GM12875 (cell line): ENCODE data around the gene PSMG3.
"Not testable (repeated sequence)": the region's sequence is repeated elsewhere in the genome, so short reads cannot be mapped to it uniquely, and the experiment has no call there.

Source experiments
- H3K4me3 ChIP-seq: one replicate; pipeline ENCODE4 v1.5.1; 2011; ENCODE audit warnings: low read depth, low read length, control low read depth
- TF ChIP-seq, protein P1 (sequence below): IDR thresholded peaks from 2 replicates; pipeline ENCODE4 v1.5.1; 2011; ENCODE audit warnings: low read depth, mild to moderate bottlenecking, control low read depth, inconsistent platforms, low read length, moderate library complexity, borderline replicate concordance; ENCODE audit not compliant: insufficient read depth

Gene PSMG3

GRCh38 chr7:1587738-1588137 lies 17.9 kb upstream of the PSMG3 start:
- H3K4me3 ChIP-seq: no peak overlapping the region
- TF ChIP-seq, protein P1, sequence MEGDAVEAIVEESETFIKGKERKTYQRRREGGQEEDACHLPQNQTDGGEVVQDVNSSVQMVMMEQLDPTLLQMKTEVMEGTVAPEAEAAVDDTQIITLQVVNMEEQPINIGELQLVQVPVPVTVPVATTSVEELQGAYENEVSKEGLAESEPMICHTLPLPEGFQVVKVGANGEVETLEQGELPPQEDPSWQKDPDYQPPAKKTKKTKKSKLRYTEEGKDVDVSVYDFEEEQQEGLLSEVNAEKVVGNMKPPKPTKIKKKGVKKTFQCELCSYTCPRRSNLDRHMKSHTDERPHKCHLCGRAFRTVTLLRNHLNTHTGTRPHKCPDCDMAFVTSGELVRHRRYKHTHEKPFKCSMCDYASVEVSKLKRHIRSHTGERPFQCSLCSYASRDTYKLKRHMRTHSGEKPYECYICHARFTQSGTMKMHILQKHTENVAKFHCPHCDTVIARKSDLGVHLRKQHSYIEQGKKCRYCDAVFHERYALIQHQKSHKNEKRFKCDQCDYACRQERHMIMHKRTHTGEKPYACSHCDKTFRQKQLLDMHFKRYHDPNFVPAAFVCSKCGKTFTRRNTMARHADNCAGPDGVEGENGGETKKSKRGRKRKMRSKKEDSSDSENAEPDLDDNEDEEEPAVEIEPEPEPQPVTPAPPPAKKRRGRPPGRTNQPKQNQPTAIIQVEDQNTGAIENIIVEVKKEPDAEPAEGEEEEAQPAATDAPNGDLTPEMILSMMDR: no peak

GRCh38 chr7:1586827-1587705 lies 17.2 kb upstream of the PSMG3 start:
- TF ChIP-seq, protein P1: no peak
- H3K4me3 ChIP-seq: no peak overlapping the region

DNA sequence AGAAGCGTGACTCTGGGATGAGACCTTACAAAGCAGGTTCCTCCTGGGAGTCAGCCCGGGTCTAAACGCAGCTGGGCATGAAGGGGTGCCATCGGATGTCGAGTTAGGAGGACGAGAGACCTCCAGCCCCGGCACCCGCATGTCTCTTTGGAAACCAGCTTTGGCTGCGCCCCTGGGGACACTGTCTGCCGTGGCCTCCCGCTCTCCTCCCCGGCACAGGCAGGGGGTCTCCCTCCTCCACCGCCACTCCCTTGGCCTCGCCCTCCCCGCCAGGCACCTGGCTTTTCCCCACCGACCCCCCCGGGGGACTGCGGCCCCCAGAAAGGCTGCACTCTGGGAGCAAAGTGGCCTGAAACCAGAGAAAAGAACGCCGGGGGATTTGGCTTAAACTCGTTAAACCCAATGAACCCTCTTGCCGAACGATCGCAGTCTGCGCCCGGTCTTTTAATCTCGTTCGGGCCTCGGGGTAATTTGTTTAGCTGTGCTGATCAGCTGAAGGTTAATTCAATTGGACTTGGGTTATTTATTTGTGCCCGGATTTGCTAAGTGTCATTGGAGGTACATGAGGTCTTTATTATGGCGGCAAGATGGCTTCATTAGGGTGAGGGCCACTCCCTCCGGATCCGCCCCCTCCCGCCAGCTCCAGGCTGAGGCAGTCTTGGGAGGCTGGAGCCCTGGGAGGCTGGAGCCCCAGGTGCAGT lies 16.4 kb upstream of the PSMG3 start:
- TF ChIP-seq, protein P1: no peak
- H3K4me3 ChIP-seq: no peak overlapping the region

GRCh38 chr7:1585142-1585981 lies 15.5 kb upstream of the PSMG3 start:
- no peak overlapping the region for H3K4me3 ChIP-seq

DNA sequence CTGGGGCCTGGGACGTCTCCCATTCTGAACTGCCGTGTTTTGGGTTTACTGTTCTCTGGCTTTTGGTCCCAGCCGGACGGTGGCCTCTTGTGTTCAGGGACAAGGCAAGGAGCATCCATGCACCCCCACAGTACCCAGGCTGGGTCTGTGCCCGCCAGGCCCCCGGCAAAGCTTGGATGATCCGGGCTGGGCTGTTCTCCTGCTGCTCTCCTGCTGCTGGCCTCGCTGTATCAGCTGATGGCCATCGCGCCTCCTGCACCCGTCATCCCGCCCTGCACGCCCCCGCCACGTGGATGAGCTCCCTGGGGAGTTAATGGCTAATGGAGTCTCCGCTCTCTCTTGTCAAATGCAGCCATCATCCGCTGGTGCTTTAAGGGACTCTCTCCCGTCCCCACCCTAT lies 14.9 kb upstream of the PSMG3 start:
- H3K4me3 ChIP-seq: no peak overlapping the region
- TF ChIP-seq, protein P1: no peak

More at GRCh38 chr7:1585142-1585981, 15.5 kb upstream of the PSMG3 start:
- TF ChIP-seq, protein P1: no peak

DNA sequence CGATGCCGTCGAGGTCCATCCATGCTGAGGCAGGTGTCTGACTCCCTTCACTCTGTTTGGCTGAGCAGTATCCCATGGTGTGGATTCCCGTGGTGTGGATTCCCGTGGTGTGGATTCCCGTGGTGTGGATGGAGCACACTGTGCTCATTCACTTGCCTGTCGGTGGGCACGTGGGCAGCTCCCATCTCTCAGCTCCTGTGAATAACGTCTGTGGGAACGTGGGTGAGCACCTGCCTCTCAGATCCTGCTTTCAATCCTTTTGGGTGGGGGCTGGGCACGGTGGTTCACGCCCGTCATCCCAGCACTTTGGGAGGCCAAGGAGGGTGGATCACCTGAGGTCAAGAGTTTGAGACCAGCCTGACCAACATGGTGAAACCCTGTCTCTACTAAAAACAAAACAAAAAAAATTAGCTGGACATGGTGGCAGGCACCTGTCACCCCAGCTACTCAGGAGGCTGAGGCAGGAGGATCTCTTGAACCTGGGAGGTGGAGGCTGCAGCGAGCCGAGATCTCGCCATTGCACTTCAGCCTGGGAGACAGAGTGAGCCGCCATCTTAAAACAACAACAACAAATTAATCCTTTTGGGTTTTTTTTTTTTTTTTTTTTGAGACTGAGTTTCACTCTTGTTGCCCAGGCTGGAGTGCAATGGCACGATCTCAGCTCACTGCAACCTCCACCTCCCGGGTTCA lies 13.6 kb upstream of the PSMG3 start:
- not testable (repeated sequence) for H3K4me3 ChIP-seq
